Activated naive CD8-positive, alpha-beta T cell treated with anti-CD3 and anti-CD28 coated beads, Interleukin-2, amount 50 U/mL, for 16 hours (primary cell): ENCODE data around the gene PKNOX1.
"Not testable (repeated sequence)": the region's sequence is repeated elsewhere in the genome, so short reads cannot be mapped to it uniquely, and the experiment has no call there.

Experiments
- DNase-seq: peaks from one replicate; pipeline ENCODE4 v3.0.0-alpha.2; 2020; ENCODE audit warnings: low read depth, low spot score

The PKNOX1 gene

DNA sequence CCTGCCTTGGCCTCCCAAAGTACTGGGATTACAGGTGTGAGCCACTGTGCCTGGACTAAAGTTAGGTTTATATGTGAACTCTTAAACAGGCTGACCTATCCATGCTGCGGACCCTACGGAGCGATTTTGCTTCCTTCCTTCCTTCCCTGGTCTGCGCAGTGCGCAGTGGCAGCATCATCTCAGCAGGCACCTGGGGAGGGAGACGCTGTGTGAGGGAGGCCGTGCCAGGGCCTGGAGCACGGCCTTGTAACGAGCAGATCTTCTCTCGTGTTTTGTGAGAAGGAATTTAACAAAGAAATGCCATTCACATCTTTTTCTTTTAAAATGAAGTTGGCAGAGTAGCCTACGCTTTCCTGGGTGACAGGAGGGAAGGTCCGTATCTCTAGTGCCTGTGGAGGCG is 45.8 kb downstream of the PKNOX1 start:
- DNase-seq = no peak

DNA sequence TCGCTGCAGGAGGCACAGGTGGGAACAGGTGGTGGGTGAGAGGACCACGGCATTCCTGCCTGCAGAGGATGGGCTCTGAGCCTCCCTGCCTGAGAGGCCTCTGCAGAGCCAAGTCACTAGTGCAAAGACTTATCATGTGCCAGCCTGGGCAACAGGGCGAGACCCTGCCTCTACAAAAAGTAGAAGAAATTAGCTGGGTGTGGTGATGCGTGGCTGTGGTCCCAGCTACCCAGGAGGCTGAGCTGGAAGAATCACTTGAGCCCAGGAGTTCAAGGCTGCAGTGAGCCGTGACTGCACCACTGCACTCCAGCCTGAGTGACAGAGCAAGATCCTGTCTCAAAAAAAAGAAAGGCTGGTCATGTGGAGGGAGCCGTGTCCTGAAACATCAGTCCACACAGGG is 46.4 kb downstream of the PKNOX1 start:
- no peak for DNase-seq

DNA sequence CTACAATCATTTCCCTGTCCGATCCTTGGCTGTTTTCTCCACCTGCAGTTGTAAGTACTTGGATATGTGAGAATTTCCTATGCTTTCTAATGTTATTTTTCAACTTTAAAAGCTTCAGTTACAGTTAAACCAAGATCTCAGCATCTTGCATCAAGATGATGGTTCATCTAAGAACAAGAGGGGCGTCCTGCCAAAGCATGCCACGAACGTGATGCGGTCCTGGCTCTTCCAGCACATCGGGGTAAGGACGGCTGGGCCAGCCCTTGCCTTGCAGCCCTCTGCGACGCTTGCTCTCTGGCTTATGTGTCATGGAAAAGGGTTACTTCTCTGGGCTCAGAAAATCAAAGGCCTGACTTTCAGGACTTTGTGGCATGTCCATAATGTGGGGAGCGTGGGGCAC is 46.8 kb downstream of the PKNOX1 start:
- DNase-seq = no peak

DNA sequence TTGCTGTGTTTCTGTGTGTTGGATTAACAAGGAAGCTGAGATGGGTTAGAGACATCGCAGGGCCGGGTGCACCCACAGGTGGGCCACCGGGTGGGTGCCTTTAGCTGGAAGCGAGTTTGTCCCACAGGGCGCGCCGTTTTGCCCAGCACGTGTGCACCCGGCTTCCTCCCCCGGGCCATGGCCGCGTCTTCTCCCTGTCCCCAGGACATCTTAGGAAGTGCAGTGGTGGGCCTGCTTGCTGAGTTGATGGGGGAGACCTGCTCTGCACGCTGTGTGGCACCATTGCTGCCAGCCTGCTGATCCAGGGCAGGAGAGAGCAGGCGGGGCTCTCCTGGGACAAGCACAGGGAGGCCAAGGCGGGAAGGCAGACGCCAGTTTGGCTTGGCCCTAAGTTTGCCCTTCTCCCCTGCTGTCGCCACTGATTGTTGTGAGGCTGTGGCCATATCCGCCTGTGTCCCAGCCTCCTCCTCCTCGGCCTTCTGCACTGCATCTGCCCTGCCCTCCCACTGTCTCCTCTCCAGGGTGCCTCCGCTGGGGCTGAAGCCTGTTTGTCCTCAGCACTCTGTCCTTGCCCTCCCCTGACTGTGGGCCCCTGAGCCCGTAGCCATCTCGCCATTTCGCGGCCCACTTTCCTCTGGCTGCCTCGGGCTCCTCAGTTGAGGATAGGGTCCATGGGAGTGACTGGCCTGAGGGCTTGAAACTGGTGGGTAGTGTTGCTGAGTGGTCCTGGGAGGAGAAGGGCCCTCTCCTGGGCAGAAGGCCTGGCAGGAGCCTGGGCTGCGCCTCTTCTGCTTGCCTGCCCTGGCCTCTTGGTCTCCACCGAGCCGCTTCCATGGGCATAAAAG is 47.6 kb downstream of the PKNOX1 start:
- no peak for DNase-seq

DNA sequence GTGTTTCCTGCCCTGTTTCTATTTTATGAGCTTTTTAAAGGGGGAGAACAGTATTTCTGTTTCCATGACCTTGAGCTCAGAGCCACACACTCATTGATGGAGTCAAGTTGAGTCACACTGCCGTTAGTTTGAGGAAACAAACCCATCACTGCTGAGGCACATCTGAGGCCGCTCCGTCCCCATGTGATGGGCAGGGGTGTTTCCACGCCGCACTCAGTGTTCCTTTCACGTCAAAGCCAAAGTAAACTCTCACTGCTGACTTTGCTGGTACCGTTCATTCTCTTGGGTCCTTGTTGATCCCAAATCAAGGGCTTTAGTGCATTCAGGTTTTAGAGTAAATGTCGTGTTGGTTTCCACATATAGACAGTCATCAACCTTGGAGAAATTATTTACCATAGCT is 48.8 kb downstream of the PKNOX1 start:
- no peak for DNase-seq

DNA sequence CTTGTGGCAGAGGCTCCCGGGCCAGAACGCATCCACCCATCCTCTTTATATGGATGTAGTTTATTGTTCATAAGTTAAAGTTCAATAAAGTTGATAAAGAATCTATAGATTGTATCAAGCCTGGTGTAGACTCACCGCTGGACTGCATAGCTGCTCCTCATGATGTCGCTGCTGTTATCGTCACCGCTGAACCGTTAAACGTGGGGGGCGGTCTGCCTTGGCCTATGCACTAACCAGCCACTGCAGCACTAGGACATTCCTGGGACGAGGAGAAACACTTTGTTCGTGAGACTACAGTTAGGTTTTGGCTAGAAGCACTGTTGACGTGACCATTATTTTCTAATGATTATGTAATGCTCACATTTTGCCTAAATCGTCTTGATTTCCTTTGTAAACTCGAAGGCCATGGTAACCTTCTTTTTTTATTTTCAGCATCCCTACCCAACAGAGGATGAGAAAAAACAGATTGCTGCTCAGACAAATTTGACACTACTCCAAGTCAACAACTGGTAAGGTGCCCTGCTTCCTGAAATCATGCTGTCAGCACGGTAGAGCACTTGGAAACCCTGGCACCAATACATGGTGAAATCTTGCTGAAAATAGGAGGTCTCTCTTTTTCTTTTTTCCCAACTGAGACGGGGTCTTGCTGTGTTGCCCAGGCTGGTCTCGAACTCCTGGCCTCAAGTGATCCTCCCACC is 50.2 kb downstream of the PKNOX1 start:
- no peak for DNase-seq

DNA sequence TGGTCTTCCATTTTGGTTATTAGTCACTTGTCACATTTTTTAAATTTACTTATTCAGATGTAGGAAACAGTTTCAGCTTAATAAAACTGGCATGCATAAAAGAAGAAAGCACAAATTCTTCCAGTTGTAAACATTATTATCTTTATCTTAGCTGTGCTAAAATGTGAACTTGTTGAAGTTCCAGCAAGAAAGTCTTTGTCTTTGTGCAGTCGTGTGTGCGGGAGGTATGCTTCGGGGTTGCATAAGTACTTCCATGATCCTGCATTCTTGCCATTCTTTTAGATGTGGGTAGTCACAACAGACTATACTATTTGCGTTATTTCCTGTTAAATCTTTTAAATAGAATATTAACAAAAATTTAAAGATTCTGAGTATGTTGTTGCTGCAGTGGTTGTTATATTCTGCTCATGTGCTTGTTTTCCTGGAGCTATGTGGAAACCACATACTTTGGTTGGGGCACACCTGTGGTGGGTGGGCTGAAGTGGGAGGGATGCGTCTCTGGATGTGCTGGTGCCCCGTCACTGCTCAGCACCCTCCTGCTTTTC is 51.3 kb downstream of the PKNOX1 start:
- no peak for DNase-seq

DNA sequence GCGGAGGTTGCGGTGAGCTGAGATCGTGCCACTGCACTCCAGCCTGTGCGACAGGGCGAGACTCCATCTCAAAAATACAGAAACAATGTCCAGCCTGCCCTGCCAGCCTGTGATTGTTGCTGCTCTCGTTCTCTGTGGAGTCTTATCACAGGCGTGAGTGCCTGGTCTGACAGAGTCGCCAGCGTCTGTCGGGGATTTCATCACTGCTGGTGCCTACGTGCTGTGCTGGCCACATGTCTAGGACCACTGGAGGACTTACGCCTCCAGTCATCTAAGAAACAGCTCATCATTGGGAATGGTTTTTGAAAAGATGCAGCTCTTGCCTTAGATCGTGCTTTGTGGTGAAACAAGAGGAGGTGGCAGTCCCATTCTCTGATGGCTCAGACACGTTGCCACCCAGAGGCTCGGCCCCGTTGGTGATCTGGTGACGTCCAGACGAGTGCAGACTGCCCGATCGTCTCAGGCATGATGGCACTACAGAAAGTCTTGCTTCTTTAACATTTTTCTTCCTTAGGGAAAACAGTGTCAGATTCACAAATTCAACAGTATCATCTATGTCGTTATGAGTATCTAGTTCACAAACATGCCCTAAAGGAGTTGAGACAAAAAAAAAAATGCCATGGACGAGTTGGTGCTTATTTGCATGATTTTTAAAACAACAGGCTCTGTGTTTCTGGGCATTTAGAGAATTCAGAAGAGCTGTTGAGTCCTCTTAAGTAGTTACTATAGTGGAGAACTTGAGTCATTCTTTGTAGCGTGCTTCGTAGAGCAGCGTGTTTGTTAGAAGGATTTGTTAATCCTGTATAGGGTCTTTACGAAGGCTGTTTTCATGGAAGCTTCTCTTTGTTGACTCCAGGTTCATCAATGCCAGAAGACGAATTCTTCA is 53.7 kb downstream of the PKNOX1 start:
- DNase-seq = no peak

DNA sequence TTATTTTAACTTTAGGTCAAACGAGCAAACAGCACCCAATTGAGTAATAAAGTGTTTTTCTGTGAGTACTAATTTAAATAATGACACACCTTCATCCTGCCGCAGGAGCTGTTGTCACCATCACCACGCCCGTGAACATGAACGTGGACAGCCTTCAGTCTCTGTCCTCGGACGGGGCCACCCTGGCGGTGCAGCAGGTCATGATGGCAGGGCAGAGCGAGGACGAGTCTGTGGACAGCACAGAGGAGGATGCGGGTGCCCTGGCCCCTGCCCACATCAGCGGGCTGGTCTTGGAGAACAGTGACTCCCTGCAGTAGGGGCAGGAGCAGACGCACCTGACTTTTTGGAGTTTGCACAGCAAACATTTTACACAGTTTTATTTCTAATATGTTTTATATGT is 55.4 kb downstream of the PKNOX1 start:
- no peak for DNase-seq

DNA sequence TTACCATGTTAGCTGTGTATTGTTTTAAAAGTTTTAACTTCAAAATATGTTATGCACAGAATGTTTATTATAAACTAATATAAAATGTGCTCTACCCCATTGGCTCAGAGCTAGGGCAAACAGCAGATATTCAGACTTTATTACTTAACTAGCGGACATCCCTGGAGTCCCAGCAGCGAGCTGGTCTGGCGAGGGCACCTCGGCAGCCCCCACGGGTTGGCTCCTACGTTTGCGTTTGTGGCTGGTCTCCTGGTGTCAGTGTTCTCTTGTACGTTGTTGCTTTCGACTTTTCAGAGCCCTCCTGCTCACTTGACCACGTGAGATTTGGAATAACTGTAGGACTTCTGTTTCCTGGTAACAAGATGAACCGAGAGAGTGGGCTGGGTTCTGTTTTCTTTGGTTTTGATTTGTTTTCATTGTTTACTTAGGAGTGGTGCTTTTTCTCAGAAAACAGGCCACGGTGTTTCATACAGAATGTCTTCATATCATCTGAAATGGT is 56.8 kb downstream of the PKNOX1 start:
- DNase-seq = no peak

DNA sequence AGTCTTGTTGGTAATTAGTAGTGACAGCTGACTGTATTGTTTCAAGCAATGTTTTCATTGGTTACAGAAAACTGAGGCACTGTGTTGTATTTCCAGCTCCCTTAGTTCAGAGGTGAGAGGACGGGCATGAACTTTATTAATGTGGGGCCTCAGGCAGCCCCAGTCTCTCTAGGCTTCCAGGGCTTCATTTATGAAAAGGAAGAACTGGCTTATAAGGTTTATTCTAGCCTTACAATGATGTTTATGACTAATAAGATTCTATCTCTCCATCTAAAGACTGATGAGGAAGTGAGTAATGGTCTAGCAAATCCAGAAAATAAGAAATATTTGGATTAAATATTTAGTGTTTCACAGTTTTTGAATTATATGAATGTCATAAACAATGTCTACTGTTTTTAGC is 59.7 kb downstream of the PKNOX1 start:
- DNase-seq = no peak

DNA sequence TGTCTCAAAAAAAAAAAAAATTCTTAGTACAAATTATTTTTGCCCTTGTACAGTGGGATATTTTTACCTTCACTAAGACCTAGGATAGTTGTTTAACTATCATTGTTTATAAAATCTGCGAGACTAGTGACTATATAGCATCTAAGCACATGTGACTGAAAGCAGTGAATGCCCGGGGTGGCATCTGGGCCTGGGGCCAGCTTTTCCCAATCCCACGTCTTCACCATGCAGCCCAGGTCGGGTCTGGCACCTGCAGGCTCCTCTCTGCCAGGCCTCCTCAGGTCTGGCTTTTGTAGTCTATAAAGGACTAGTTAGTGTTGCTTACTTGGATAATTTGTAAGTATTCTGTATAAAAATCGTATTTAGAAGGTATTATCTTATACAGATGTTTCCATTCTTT is 60.5 kb downstream of the PKNOX1 start:
- DNase-seq = no peak

DNA sequence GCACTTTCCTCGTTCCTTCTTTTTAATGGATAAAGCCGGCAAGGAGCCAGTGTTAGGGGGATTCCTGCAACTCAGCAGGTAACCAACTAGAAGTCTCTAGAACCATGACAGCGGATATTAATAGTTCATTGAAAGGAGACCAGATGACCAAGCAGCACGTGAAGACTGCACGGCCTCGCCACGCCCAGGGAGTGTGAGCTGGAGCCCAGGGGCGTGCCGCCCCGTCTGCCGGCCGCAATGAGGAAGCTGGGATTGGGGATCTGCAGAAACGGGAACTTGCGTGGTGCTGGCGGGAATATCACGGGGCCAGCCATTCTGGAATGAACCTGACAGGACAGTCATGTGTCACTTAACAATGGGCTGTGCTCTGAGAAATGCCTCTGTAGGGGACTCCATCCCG is 62.5 kb downstream of the PKNOX1 start:
- not testable (repeated sequence) for DNase-seq

DNA sequence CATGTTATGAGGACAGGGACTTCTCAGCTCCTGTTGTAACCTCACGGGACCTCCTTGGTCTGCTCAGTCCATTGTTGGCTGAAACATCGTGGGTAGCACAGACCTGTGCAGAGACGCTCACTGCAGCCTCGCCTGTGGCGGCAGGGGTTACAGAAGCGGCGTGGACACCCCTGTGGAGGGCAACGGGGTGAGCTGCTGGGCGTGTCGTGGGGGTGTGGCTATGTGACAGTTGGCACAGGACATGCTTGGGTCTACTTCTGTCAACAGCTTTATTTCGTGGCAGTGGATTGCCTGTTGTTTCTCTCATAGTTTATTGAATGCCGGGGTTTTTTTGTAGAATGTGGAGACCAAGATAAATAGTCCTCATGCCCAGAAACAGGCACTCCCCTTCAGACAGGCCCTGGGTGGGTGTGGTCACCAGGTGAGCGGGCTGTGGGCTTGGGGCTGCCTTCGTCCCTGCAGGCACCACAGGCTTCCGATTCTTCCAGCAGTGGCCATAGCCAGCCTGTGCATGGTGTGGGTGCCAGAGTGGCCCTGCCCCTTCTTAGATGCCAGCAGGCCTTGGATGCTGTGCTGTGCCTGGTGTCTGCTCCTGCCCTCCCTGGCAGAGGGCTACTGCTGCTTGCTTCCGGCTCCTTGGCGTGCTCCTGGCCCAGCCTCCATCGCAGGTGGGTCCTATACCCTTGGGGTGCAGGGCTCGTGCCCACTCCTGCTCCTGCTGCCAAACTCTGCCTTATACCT is 63.7 kb downstream of the PKNOX1 start:
- DNase-seq = not testable (repeated sequence)

DNA sequence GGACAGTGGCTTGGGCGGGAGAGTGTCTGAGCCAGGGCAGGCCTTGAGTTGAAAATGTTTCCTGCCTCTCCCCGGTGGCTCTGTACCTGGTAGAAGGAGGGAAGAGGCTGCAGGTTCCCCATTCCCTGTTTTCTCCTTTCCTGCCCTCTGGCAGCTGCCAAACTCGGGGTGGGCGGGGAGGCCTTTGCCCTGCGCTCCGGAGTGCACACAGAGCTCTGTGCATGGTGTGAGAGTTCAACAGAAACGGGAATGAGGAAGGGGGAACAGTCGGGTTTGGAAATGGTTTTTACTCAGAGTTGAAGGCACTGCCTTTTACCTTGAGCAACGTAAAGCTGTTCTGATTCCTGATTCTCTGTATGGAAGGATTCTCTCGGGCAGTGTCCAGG is 64.3 kb downstream of the PKNOX1 start:
- not testable (repeated sequence) for DNase-seq

DNA sequence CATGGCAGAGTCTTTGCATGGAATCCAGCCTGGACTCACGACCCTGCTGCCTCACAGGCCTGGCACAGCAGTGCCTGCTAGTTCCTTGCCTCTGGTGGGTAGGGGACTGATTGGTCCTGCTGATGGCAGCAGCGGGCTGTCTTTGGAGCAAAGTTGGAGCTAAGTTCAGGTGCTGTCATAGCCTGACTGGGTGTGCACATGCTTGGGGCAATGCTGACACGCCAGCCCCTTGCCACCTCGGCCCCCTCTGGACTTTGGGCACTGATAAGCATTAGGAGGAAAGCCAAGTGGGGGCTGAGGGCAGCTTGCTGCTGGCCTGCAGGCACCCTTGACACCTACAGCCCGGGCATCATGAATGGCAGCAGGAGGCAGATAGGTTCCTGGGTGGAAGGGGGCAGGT is 67.8 kb downstream of the PKNOX1 start:
- not testable (repeated sequence) for DNase-seq

DNA sequence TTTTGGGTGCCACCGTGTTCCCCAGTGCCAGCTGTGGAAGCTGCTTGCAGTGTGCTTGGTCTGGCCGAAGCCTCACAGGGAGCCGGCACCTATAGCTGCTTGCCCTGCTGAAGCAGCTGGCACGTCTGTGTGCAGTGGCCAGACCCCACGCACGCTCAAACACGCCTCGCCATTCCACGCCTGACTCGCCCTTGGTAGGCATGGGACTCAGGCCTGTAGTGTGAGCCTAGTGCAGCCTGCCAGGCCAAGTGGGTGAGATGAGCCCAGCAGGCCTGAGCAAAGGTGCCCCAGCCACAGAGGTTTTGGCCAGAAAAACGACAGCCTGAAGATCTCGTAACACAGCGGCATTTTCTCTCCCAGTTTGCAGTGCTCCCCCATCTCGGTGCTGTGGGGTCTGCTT is 68.9 kb downstream of the PKNOX1 start:
- DNase-seq = not testable (repeated sequence)

DNA sequence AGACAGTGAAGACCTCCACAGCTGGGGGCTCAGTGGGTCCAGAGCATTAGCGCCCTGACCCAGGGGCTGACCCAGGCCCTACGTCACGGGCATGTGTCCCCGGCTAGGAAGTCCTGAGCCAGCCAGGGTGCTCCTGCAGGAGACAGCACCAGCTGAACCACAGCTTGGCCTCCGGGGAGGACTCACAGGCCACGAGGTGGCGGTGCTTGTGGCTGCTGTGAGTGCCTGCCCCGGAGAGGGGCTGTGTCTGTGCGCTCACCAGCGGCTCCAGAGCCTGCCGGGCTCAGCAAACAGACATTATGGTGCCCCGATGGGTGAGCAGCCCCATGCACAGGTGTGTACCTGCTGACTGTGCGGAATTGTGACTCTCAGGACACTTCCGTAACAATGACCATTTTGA is 70.2 kb downstream of the PKNOX1 start:
- not testable (repeated sequence) for DNase-seq

DNA sequence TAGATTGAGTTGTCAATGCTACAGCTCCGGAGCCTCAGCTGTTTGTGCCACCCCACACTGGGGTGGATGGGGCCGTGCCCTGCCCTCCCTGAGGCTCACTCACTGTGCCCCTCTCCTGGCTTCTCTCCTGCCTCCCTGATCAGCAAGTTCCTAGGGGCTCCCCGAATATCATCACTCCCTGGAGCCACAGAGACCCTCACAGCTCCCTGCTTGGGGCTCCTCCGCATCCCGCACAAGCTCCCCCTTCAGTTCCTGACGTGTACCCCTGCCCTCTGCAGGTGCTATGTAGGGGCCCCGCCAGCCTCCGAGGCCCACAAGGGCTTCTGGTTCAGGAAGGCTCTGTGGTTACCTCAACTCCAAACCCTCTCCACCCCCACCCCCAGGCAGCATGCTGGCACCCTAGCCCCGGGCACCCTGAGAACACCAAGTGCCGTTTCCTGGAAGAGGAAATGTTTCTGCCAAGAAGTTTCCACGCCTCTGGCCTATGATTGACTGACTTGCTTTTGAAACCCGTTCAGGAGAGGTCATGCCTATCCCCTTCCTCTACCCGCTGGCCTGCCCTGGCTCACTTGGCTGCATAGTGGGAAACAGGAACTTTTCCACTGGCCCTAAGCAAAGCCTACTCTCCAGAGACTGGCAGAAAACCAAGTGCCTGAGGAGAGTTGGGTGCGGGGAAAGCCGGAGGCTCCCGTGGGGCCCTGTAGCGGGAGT is 71.0 kb downstream of the PKNOX1 start:
- DNase-seq = not testable (repeated sequence)
